GM19467 (cell line): ENCODE measurements around the gene FOSL2.

Experiments used
- ATAC-seq: cut with Tn5 transposase; IDR thresholded peaks from one replicate; pipeline ENCODE4 v1.9.1; 2021; ENCODE audit warnings: mild to moderate bottlenecking, moderate library complexity; ENCODE audit not compliant: unreplicated experiment

The FOSL2 gene

GRCh38 chr2:28429636-28430376, 37.1 kb downstream of the FOSL2 start:
- ATAC-seq, result no peak

GRCh38 chr2:28430377-28430765, 37.7 kb downstream of the FOSL2 start:
- ATAC-seq, result no peak

GRCh38 chr2:28430788-28431418, 38.2 kb downstream of the FOSL2 start:
- no peak for ATAC-seq

GRCh38 chr2:28431741-28432140, 39.1 kb downstream of the FOSL2 start:
- ATAC-seq, result no peak

GRCh38 chr2:28432362-28432761, 39.7 kb downstream of the FOSL2 start:
- no peak for ATAC-seq

GRCh38 chr2:28433215-28433614, 40.6 kb downstream of the FOSL2 start:
- ATAC-seq, result no peak

GRCh38 chr2:28433935-28434599, 41.4 kb downstream of the FOSL2 start:
- no peak for ATAC-seq

- ATAC-seq, result no peak
Measured at GRCh38 chr2:28434600-28434989, 41.9 kb downstream of the FOSL2 start.

GRCh38 chr2:28435241-28435640, 42.6 kb downstream of the FOSL2 start:
- ATAC-seq, result no peak

- no peak for ATAC-seq
Measured at GRCh38 chr2:28435814-28436351, 43.2 kb downstream of the FOSL2 start.

GRCh38 chr2:28436525-28437051, 43.9 kb downstream of the FOSL2 start:
- no peak for ATAC-seq

GRCh38 chr2:28437149-28437835, 44.6 kb downstream of the FOSL2 start:
- ATAC-seq, result no peak

- no peak for ATAC-seq
Measured at GRCh38 chr2:28437918-28438317, 45.3 kb downstream of the FOSL2 start.

GRCh38 chr2:28438532-28439063, 45.9 kb downstream of the FOSL2 start:
- ATAC-seq, result no peak

- ATAC-seq, result no peak
Measured at GRCh38 chr2:28439127-28439526, 46.5 kb downstream of the FOSL2 start.

GRCh38 chr2:28439763-28440162, 47.1 kb downstream of the FOSL2 start:
- no peak for ATAC-seq

- ATAC-seq, result no peak
Measured at GRCh38 chr2:28442328-28442727, 49.7 kb downstream of the FOSL2 start.

GRCh38 chr2:28444956-28445355, 52.3 kb downstream of the FOSL2 start:
- no peak for ATAC-seq

- no peak for ATAC-seq
Measured at GRCh38 chr2:28445448-28446258, 53.0 kb downstream of the FOSL2 start.

- no peak for ATAC-seq
Measured at GRCh38 chr2:28446531-28446930, 53.9 kb downstream of the FOSL2 start.
